HepG2 (cell line): ENCODE data around the gene RPS27L. TPM values are rescaled to one million over a fixed set of nuclear protein-coding genes. Genes with fewer than 3 reads are reported as not detected.
A peak's percentile ranks its signal among the peaks of the same experiment; 100 is the strongest.

Source experiments
- ATAC-seq: fragments of 200-7000 bp; cut with Tn5 transposase; 3 replicates; pipeline ENCODE4 v1.9.1; 2020; ENCODE audit warnings: mild to moderate bottlenecking, moderate library complexity
- BruUV-seq: library from RNA; stranded (reverse); fragments of 400-500 nt; replicated peaks from 2 replicates; lab custom pipeline; 2021; lab: Mats Ljungman, UMichigan
- CTCF ChIA-PET: fragments of 300-600 bp; formaldehyde crosslinking; extraction: SDS; loops from one replicate; lab custom pipeline; 2021; ENCODE audit warnings: low total read pairs, inconsistent platforms, low intra/inter-chr PET ratio; lab: Yijun Ruan, JAX
- POLR2A ChIA-PET: fragments of 350-600 bp; sonication (Branson Sonifier 250); formaldehyde crosslinking; loops from one replicate; lab custom pipeline; 2020; ENCODE audit warnings: antibody characterized with exemption, inconsistent platforms; lab: Yijun Ruan, JAX
- DNase-seq: peaks from one replicate; pipeline ENCODE4 v3.0.0-alpha.2; 2015; ENCODE audit warnings: low spot score
- FAIRE-seq: peaks from 3 replicates; lab custom pipeline; 2011; peaks lifted over from hg19 to GRCh38; lab: Jason Lieb, UNC
- H2AFZ ChIP-seq: one replicate; pipeline ENCODE4 v1.6.1; 2011; ENCODE audit warnings: low read length, inconsistent platforms
- H3K27ac ChIP-seq: fragments of 300-600 bp; 3 replicates; pipeline ENCODE4 v1.8.0; 2011; ENCODE audit warnings: mixed run types, mild to moderate bottlenecking, mixed read lengths, low read length, inconsistent platforms; ENCODE audit not compliant: insufficient read depth; ENCODE audit errors: extremely low read length
- H3K27me3 ChIP-seq, 2 experiments: fragments of 200-600 bp in 1 of 2; 2 replicates in 1 of 2; 3 replicates in 1 of 2; pipeline versions ENCODE4 v1.6.0 to v1.8.0; 2011; ENCODE audit warnings: low read length in 2 of 2, mild to moderate bottlenecking in 2 of 2, moderate library complexity in 2 of 2, inconsistent platforms in 1 of 2; ENCODE audit not compliant: insufficient read depth in 2 of 2, control insufficient read depth in 1 of 2
- H3K36me3 ChIP-seq, 2 experiments: fragments of 200-600 bp in 1 of 2; replicated peaks in 1 of 2; 2 replicates in 1 of 2; 3 replicates in 1 of 2; pipeline versions ENCODE4 v1.5.1 to v1.8.0; 2011; ENCODE audit warnings: low read length in 2 of 2, inconsistent platforms in 1 of 2; ENCODE audit not compliant: insufficient read depth in 2 of 2, control insufficient read depth in 1 of 2
- H3K4me1 ChIP-seq: 2 replicates; pipeline ENCODE4 v1.5.1; 2012; ENCODE audit warnings: low read length, inconsistent platforms; ENCODE audit not compliant: insufficient read depth
- H3K4me2 ChIP-seq: 2 replicates; pipeline ENCODE4 v1.6.0; 2011; ENCODE audit warnings: low read depth, low read length, inconsistent platforms
- H3K4me3 ChIP-seq, 3 experiments: fragments of 200-600 bp in 1 of 3; sonication (generic), shearing (Covaris generic) in 1 of 3; replicated peaks in 1 of 3; 2 replicates each; pipeline ENCODE4 v1.5.1; 2011 to 2016; ENCODE audit warnings: low read length in 3 of 3, inconsistent platforms in 2 of 3, low read depth in 2 of 3, mild to moderate bottlenecking in 2 of 3, control low read depth in 1 of 3, mixed read lengths in 1 of 3; ENCODE audit not compliant: insufficient read depth in 1 of 3
- H3K79me2 ChIP-seq: one replicate; pipeline ENCODE4 v1.6.1; 2011; ENCODE audit warnings: low read length, inconsistent platforms; ENCODE audit not compliant: insufficient read depth
- H3K9ac ChIP-seq: 2 replicates; pipeline ENCODE4 v1.6.0; 2011; ENCODE audit warnings: mild to moderate bottlenecking, low read depth, low read length, inconsistent platforms; ENCODE audit not compliant: insufficient read depth
- H3K9me3 ChIP-seq: 2 replicates; pipeline ENCODE4 v1.5.1; 2012; ENCODE audit warnings: mild to moderate bottlenecking, low read length
- H4K20me1 ChIP-seq: 2 replicates; pipeline ENCODE4 v1.6.0; 2011; ENCODE audit warnings: inconsistent platforms, mild to moderate bottlenecking, low read length, moderate library complexity; ENCODE audit not compliant: insufficient read depth
- CENPT ChIP-seq: sonication (generic); formaldehyde crosslinking; IDR thresholded peaks from 2 replicates; pipeline ENCODE4 v1.8.0; 2022; ENCODE audit warnings: low read depth, mild to moderate bottlenecking, moderate library complexity, missing genetic modification reagents
- CSRNP2 ChIP-seq: sonication (generic); formaldehyde crosslinking; conservative IDR thresholded peaks from 2 replicates; pipeline ENCODE4 v1.8.0; 2022; ENCODE audit warnings: low read depth, missing genetic modification reagents
- EP300 ChIP-seq, 3 experiments: sonication (generic) in 1 of 3; formaldehyde crosslinking in 1 of 3; IDR thresholded peaks; 2 replicates each; pipeline versions ENCODE4 v1.5.1 to v1.6.1; 2011 to 2020; ENCODE audit warnings: low read depth in 2 of 3, low read length in 2 of 3, borderline replicate concordance in 1 of 3, improper control_type of control experiment in 1 of 3, mild to moderate bottlenecking in 1 of 3, missing genetic modification reagents in 1 of 3, moderate library complexity in 1 of 3
- FOXP1 ChIP-seq, 2 experiments: fragments of 450-650 bp in 1 of 2; IDR thresholded peaks; 2 replicates each; pipeline ENCODE4 v1.6.1; 2017 to 2018; ENCODE audit warnings: antibody characterized with exemption in 1 of 2
- HNF1A ChIP-seq, 2 experiments: sonication (generic) in 1 of 2; formaldehyde crosslinking in 1 of 2; IDR thresholded peaks; 2 replicates each; pipeline versions ENCODE4 v1.4.0 to v1.6.1; 2016 to 2020; ENCODE audit warnings: borderline replicate concordance in 1 of 2, low read depth in 1 of 2, mild to moderate bottlenecking in 1 of 2, missing genetic modification reagents in 1 of 2
- SRF ChIP-seq: IDR thresholded peaks from 2 replicates; pipeline ENCODE4 v1.6.1; 2011; ENCODE audit warnings: mild to moderate bottlenecking, low read depth, low read length, moderate library complexity
- SRSF1 ChIP-seq: fragments of 200-400 bp; formaldehyde crosslinking; optimal IDR thresholded peaks from 2 replicates; pipeline ENCODE3; 2017; ENCODE audit warnings: mild to moderate bottlenecking, low read depth, low read length, moderate library complexity
- SRSF4 ChIP-seq: fragments of 200-400 bp; formaldehyde crosslinking; IDR thresholded peaks from one replicate; pipeline ENCODE4 v1.6.1; 2018; ENCODE audit warnings: mild to moderate bottlenecking, low read depth, low read length, moderate library complexity; ENCODE audit not compliant: poor library complexity, severe bottlenecking
- ZBTB25 ChIP-seq: IDR thresholded peaks from 2 replicates; pipeline ENCODE4 v1.6.1; 2018; ENCODE audit warnings: missing genetic modification reagents
- ZKSCAN1 ChIP-seq: fragments of 150-350 bp; IDR thresholded peaks from 2 replicates; pipeline ENCODE4 v1.6.1; 2014; ENCODE audit warnings: low read length
- ZNF296 ChIP-seq: sonication (generic); formaldehyde crosslinking; conservative IDR thresholded peaks from 2 replicates; pipeline ENCODE4 v1.5.0; 2020; ENCODE audit warnings: mild to moderate bottlenecking, missing genetic modification reagents
- ZNF510 ChIP-seq: sonication (generic); formaldehyde crosslinking; IDR thresholded peaks from 2 replicates; pipeline ENCODE4 v1.4.0; 2020; ENCODE audit warnings: low read depth, mild to moderate bottlenecking, missing genetic modification reagents
- ZNF570 ChIP-seq: sonication (generic); formaldehyde crosslinking; IDR thresholded peaks from 2 replicates; pipeline ENCODE4 v1.4.0; 2020; ENCODE audit warnings: mild to moderate bottlenecking, missing genetic modification reagents, borderline replicate concordance
- ZNF703 ChIP-seq: sonication (generic); formaldehyde crosslinking; IDR thresholded peaks from 2 replicates; pipeline ENCODE4 v1.5.1; 2020; ENCODE audit warnings: missing genetic modification reagents, mild to moderate bottlenecking, moderate library complexity, borderline replicate concordance
- WGBS: methylation state at CpG from one replicate; pipeline ENCODE4 v1.1.6; 2017; ENCODE audit warnings: low lambda C conversion rate; 5-methylcytosine and 5-hydroxymethylcytosine counted together
- in situ Hi-C: cut with HindIII; loops from 2 replicates; pipeline ENCODE4 v1.10.0; 2017; ENCODE audit warnings: low pct_unique_long_range_greater_than_20kb; ENCODE audit not compliant: extremely low pct_ligation_motif_present
- intact Hi-C: fragments of 100-400 bp; cut with micrococcal nuclease; formaldehyde crosslinking; loops from one replicate; pipeline ENCODE4 v1.10.0; 2022; ENCODE audit not compliant: unreplicated experiment
- polyA plus RNA-seq, 8 experiments: library from polyadenylated mRNA; depleted of rRNA in 3 of 8; stranded (reverse) in 7 of 8; unstranded in 1 of 8; fragments of >200 nt; fragmentation: Illumina TruSeq in 4 of 8; extraction: Trizol in 4 of 8; gene quantifications; 2 replicates each; pipeline versions ENCODE4 v1.2.1 to v1.2.3, GENCODE V29; 2011 to 2016; ENCODE audit warnings: low read depth in 4 of 8, missing spikeins in 1 of 8, mixed read lengths in 1 of 8; ENCODE audit not compliant: insufficient read depth in 1 of 8
- total RNA-seq, 5 experiments: library from RNA; depleted of rRNA; stranded (reverse); fragments of >200 nt; fragmentation: Illumina TruSeq; extraction: Trizol; gene quantifications; 2 replicates each; pipeline ENCODE4 v1.2.3, GENCODE V29; 2016; ENCODE audit warnings: low read depth in 1 of 5

The RPS27L gene
- total and polyA plus RNA-seq, 2 of the 13 experiments (the other 11 are each of a cell fraction or from before 2014, with no cell fraction given) = 231 to 433 TPM

- TF ChIP-seq ZNF570 (CRISPR knock-in tag) (no peak), CENPT (CRISPR knock-in tag) (no peak), CSRNP2 (no peak), ZKSCAN1 (no peak), ZNF296 (CRISPR knock-in tag) (no peak), ZNF703 (CRISPR knock-in tag) (no peak)
Measured at GRCh38 chr15:63121382-63122001, 35.8 kb downstream of the RPS27L start, which contains the start of gene LACTB (continued).

GRCh38 chr15:63118854-63119253 is 38.4 kb downstream of the RPS27L start:
- H4K20me1 ChIP-seq = no peaks in the 10 kb centered on the region
- H3K27me3 ChIP-seq = no peaks in the 10 kb centered on the region
- peak overlapping the region; percentile 22 for H3K27ac ChIP-seq
- peak overlapping the region; percentile 36 for H3K4me2 ChIP-seq
- peaks cover 43% of the 10 kb centered on the region for H3K4me1 ChIP-seq
- intact Hi-C loops = no loop called here
- H3K79me2 ChIP-seq = peaks cover 4% of the 10 kb centered on the region
- no peak overlapping the region for H3K9ac ChIP-seq
- DNase-seq (peak; percentile 66), ATAC-seq (no peak), FAIRE-seq (no peak)
- in situ Hi-C loops = no loop called here
- no peak overlapping the region for H2AFZ ChIP-seq
- ChIA-PET CTCF (no interaction called here), POLR2A (interaction anchor here (0.6 to 3.2 kb wide), 8 partner anchors 8 to 72 kb away, joined by 3 to 20 read pairs (median 4); partner anchors contain the start of genes RAB8B and RPS27L)
- 27% methylated on average over 3 of the region's 3 CpGs for WGBS
- H3K9me3 ChIP-seq = peaks cover 10% of the 10 kb centered on the region; the same call in 1 of the 2 replicates
- no peaks in the 10 kb centered on the region for H3K36me3 ChIP-seq
- no TSS peak for BruUV-seq
- no peak overlapping the region for H3K4me3 ChIP-seq
- TF ChIP-seq ZBTB25 (CRISPR knock-in tag) = no peak
- TF ChIP-seq SRSF1 = no peak
- 0 out of 2 replicates have a peak, but pooled peaks have one; percentile 34 for TF ChIP-seq SRF
- TF ChIP-seq HNF1A (IDR thresholded peaks at IDR 0.05; ENCODE audit: low read depth) = peak; percentile 66; the same call in 1 of the 2 replicates
- peak; percentile 65; the same call in 1 of the 2 replicates for TF ChIP-seq HNF1A (CRISPR knock-in tag; IDR thresholded peaks at IDR 0.05; ENCODE audit: borderline replicate concordance)
- no peak for TF ChIP-seq FOXP1 (IDR thresholded peaks at IDR 0.05)
- no peak for TF ChIP-seq FOXP1 (CRISPR knock-in tag; IDR thresholded peaks at IDR 0.05)
- no peak for TF ChIP-seq ZNF510 (CRISPR knock-in tag)
- no peak for TF ChIP-seq SRSF4
- 0 out of 4 replicates have a peak, but pooled peaks of 1 of the 2 experiments have one; percentile 15 for TF ChIP-seq EP300 (IDR thresholded peaks at IDR 0.05; ENCODE audit: low read depth in 2 of 2, low read length in 2 of 2)
- TF ChIP-seq EP300 (CRISPR knock-in tag; IDR thresholded peaks at IDR 0.05; ENCODE audit: borderline replicate concordance) = no peak
